GM12865 (cell line): ENCODE results near the gene RBMS1.

Experiments
- DNase-seq: peaks from one replicate; pipeline ENCODE4 v3.0.0; 2010; ENCODE audit warnings: low read depth
- H3K4me3 ChIP-seq: 2 replicates; pipeline ENCODE4 v1.5.1; 2011; ENCODE audit warnings: mild to moderate bottlenecking, low read depth, low read length, control low read depth
- CTCF ChIP-seq: IDR thresholded peaks from 2 replicates; pipeline ENCODE4 v1.5.1; 2011; ENCODE audit warnings: low read length, control low read depth, low read depth, inconsistent platforms; ENCODE audit not compliant: insufficient read depth; ENCODE audit errors: missing control alignments

The RBMS1 gene

DNA sequence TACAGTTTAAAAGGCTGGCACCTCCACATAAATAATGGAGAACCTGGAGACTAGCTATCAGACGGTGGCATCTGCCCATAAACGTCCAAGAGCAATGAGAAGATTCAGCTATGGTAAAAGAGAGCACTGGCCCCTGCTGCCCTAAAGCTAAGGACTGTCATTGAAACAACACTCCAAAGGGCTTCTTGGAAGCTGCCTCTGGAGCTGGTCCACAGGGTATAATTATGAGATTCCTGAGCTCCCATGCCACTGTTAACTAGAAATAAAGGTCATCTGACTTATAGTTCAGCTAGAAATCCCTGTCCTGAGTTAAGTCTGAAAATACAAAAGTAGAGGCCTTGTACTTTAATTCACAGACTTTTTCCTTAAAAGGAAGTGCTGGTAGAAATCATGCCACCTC, 39.9 kb upstream of the RBMS1 start:
- no peak for DNase-seq
- no peak for TF ChIP-seq CTCF

GRCh38 chr2:160532388-160532787, 38.8 kb upstream of the RBMS1 start:
- TF ChIP-seq CTCF: no peak
- DNase-seq: no peak
- no peak overlapping the region for H3K4me3 ChIP-seq

More for the DNA sequence above, 39.9 kb upstream of the RBMS1 start:
- no peak overlapping the region for H3K4me3 ChIP-seq

- no peak for DNase-seq
- TF ChIP-seq CTCF: no peak
- no peak overlapping the region for H3K4me3 ChIP-seq
These were observed 29.5 kb upstream of the RBMS1 start for GRCh38 chr2:160522951-160523710.

GRCh38 chr2:160517731-160518130, 24.1 kb upstream of the RBMS1 start:
- no peak for TF ChIP-seq CTCF
- DNase-seq: no peak
- H3K4me3 ChIP-seq: no peak overlapping the region

- no peak for TF ChIP-seq CTCF
These were observed 23.1 kb upstream of the RBMS1 start for GRCh38 chr2:160516547-160517365.

DNA sequence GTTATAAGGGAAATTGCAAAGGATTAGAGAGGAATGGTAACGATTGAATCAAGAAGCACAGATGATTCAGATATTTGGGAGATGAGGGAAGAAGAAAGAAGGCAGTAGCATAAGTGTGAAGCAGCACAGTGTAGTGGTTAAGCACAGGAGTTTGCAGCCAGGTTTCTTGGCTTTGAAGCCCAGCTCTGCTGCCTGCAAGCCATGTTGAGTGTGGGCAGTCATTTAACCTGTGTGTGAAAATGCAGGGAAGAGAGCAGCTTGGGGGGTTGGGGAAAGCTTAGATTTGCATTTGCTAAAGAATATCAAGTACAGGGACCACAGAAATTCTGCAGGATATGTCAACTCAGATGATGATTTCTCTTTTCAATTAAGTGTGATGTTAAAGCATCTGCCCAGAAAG, 21.5 kb upstream of the RBMS1 start:
- DNase-seq: no peak
- TF ChIP-seq CTCF: no peak
- no peak overlapping the region for H3K4me3 ChIP-seq

More at GRCh38 chr2:160516547-160517365, 23.1 kb upstream of the RBMS1 start:
- no peak overlapping the region for H3K4me3 ChIP-seq
- DNase-seq: peak; percentile 10
